SK-N-SH (cell line): ENCODE results near the gene IL18RAP. TPM values are rescaled to one million over a fixed set of nuclear protein-coding genes. Genes with fewer than 3 reads are reported as not detected.

Source experiments
- CTCF ChIA-PET: fragments of 300-600, 350-600 bp; formaldehyde crosslinking; extraction: SDS; loops from one replicate; lab custom pipeline; 2021; lab: Yijun Ruan, JAX
- POLR2A ChIA-PET: fragments of 350-600 bp; sonication (Branson Sonifier 250); formaldehyde crosslinking; extraction: SDS; loops from one replicate; lab custom pipeline; 2020; ENCODE audit warnings: antibody characterized with exemption, inconsistent platforms; lab: Yijun Ruan, JAX
- DNase-seq: peaks from one replicate; pipeline ENCODE4 v3.0.0; 2012
- H2AFZ ChIP-seq: fragments of 200-600 bp; sonication (generic); 2 replicates; pipeline ENCODE4 v1.8.1; 2016; ENCODE audit warnings: antibody characterized with exemption, mild to moderate bottlenecking, low read depth
- H3F3A ChIP-seq: fragments of 200-600 bp; sonication (generic); replicated peaks from 2 replicates; pipeline ENCODE3; 2016; ENCODE audit warnings: antibody characterized with exemption, mild to moderate bottlenecking; ENCODE audit not compliant: insufficient read depth
- H3K27ac ChIP-seq, 2 experiments: fragments of 200-500 bp in 1 of 2; fragments of 200-600 bp in 1 of 2; sonication (Bioruptor generic) in 1 of 2; sonication (generic), shearing (Covaris generic) in 1 of 2; 2 replicates each; pipeline versions ENCODE4 v1.5.1 to v1.6.1; 2014 to 2016; ENCODE audit warnings: low read depth in 2 of 2, inconsistent platforms in 1 of 2, low read length in 1 of 2, mild to moderate bottlenecking in 1 of 2, mixed read lengths in 1 of 2
- H3K27me3 ChIP-seq: fragments of 200-600 bp; sonication (generic), shearing (Covaris generic); 2 replicates; pipeline ENCODE4 v1.6.1; 2016; ENCODE audit warnings: mixed run types; ENCODE audit not compliant: insufficient read depth
- H3K36me3 ChIP-seq, 2 experiments: fragments of 200-500 bp in 1 of 2; fragments of 200-600 bp in 1 of 2; sonication (Bioruptor generic) in 1 of 2; sonication (generic) in 1 of 2; replicated peaks in 1 of 2; 2 replicates each; pipeline versions ENCODE3 to v1.5.1; 2014 to 2016; ENCODE audit warnings: low read length in 1 of 2, mild to moderate bottlenecking in 1 of 2; ENCODE audit not compliant: insufficient read depth in 2 of 2, control insufficient read depth in 1 of 2
- H3K4me1 ChIP-seq, 2 experiments: fragments of 200-500 bp in 1 of 2; fragments of 200-600 bp in 1 of 2; sonication (Bioruptor generic) in 1 of 2; sonication (generic), shearing (Covaris generic) in 1 of 2; 2 replicates each; pipeline versions ENCODE4 v1.5.1 to v1.6.1; 2014 to 2016; ENCODE audit warnings: low read depth in 1 of 2, low read length in 1 of 2, mixed run types in 1 of 2; ENCODE audit not compliant: insufficient read depth in 2 of 2, control insufficient read depth in 1 of 2
- H3K4me2 ChIP-seq: fragments of 200-600 bp; sonication (generic), shearing (Covaris generic); 2 replicates; pipeline ENCODE4 v1.6.1; 2017; ENCODE audit warnings: mixed run types
- H3K4me3 ChIP-seq, 2 experiments: fragments of 200-500 bp in 1 of 2; fragments of 200-600 bp in 1 of 2; sonication (Bioruptor generic) in 1 of 2; sonication (generic), shearing (Covaris generic) in 1 of 2; 2 replicates each; pipeline versions ENCODE4 v1.5.1 to v1.8.1; 2014 to 2016; ENCODE audit warnings: low read depth in 2 of 2, inconsistent platforms in 1 of 2, low read length in 1 of 2, mild to moderate bottlenecking in 1 of 2, mixed read lengths in 1 of 2, moderate library complexity in 1 of 2
- H3K79me2 ChIP-seq: fragments of 200-600 bp; sonication (generic); 2 replicates; pipeline ENCODE4 v1.8.1; 2017; ENCODE audit warnings: mild to moderate bottlenecking; ENCODE audit not compliant: insufficient read depth
- H3K9ac ChIP-seq: fragments of 200-600 bp; sonication (generic); 2 replicates; pipeline ENCODE4 v1.6.1; 2017; ENCODE audit warnings: mixed run types
- H3K9me2 ChIP-seq: fragments of 200-600 bp; sonication (generic); 2 replicates; pipeline ENCODE4 v1.6.1; 2017; ENCODE audit warnings: mixed run types
- H3K9me3 ChIP-seq: fragments of 200-600 bp; sonication (generic); 2 replicates; pipeline ENCODE4 v1.6.1; 2017; ENCODE audit warnings: mixed run types, mild to moderate bottlenecking, moderate library complexity
- H4K20me1 ChIP-seq: fragments of 200-600 bp; sonication (generic); 2 replicates; pipeline ENCODE4 v1.6.1; 2017; ENCODE audit warnings: mild to moderate bottlenecking, mixed run types; ENCODE audit not compliant: insufficient read depth
- CTCF ChIP-seq: fragments of 200-600 bp; sonication (generic); IDR thresholded peaks from 2 replicates; pipeline ENCODE4 v1.6.1; 2017; ENCODE audit warnings: antibody characterized with exemption, mild to moderate bottlenecking, moderate library complexity
- ELF1 ChIP-seq: IDR thresholded peaks from 2 replicates; pipeline ENCODE4 v1.4.0; 2012
- FOXJ3 ChIP-seq: sonication (generic); formaldehyde crosslinking; IDR thresholded peaks from 2 replicates; pipeline ENCODE4 v1.5.1; 2020; ENCODE audit warnings: mild to moderate bottlenecking, missing genetic modification reagents
- FOXM1 ChIP-seq: IDR thresholded peaks from 2 replicates; pipeline ENCODE4 v1.4.0; 2012; ENCODE audit warnings: low read depth, mild to moderate bottlenecking
- GABPA ChIP-seq: IDR thresholded peaks from 2 replicates; pipeline ENCODE4 v1.4.0; 2012; ENCODE audit warnings: low read depth, mild to moderate bottlenecking
- GATA2 ChIP-seq: sonication (generic); formaldehyde crosslinking; IDR thresholded peaks from 2 replicates; pipeline ENCODE4 v1.5.0; 2020; ENCODE audit warnings: mild to moderate bottlenecking, missing genetic modification reagents
- IRF3 ChIP-seq: fragments of 150-350 bp; IDR thresholded peaks from 2 replicates; pipeline ENCODE4 v1.6.1; 2016; ENCODE audit warnings: mild to moderate bottlenecking, low read depth, low read length
- JUND ChIP-seq: IDR thresholded peaks from 2 replicates; pipeline ENCODE4 v1.4.0; 2012
- NRF1 ChIP-seq: IDR thresholded peaks from 2 replicates; pipeline ENCODE4 v1.6.1; 2012; ENCODE audit warnings: low read depth, mild to moderate bottlenecking, low read length
- PBX3 ChIP-seq: IDR thresholded peaks from 2 replicates; pipeline ENCODE4; 2012
- RAD21 ChIP-seq: IDR thresholded peaks from 2 replicates; pipeline ENCODE4 v1.6.1; 2012; ENCODE audit warnings: mild to moderate bottlenecking, low read length
- REST ChIP-seq: IDR thresholded peaks from 2 replicates; pipeline ENCODE4 v1.6.1; 2012; ENCODE audit warnings: mild to moderate bottlenecking, low read depth, low read length, moderate library complexity
- RFX5 ChIP-seq: IDR thresholded peaks from 2 replicates; pipeline ENCODE4 v1.6.1; 2012; ENCODE audit warnings: mild to moderate bottlenecking, improper control_type of control experiment, low read length
- SMC3 ChIP-seq: IDR thresholded peaks from 2 replicates; pipeline ENCODE4 v1.6.1; 2012; ENCODE audit warnings: low read depth, low read length, improper control_type of control experiment
- TCF12 ChIP-seq: IDR thresholded peaks from 2 replicates; pipeline ENCODE4 v1.4.0; 2012
- TEAD4 ChIP-seq: IDR thresholded peaks from 2 replicates; pipeline ENCODE4 v1.4.0; 2012; ENCODE audit warnings: mild to moderate bottlenecking, borderline replicate concordance; ENCODE audit not compliant: insufficient read depth
- USF2 ChIP-seq: fragments of 150-350 bp; IDR thresholded peaks from 2 replicates; pipeline ENCODE4 v1.6.1; 2017; ENCODE audit warnings: antibody characterized with exemption, low read length, low read depth, borderline replicate concordance
- YY1 ChIP-seq: IDR thresholded peaks from 2 replicates; pipeline ENCODE4 v1.4.0; 2012; ENCODE audit warnings: low read depth, mild to moderate bottlenecking
- ZBTB33 ChIP-seq: IDR thresholded peaks from 2 replicates; pipeline ENCODE4 v1.4.0; 2012; ENCODE audit warnings: low read depth, borderline replicate concordance
- WGBS: methylation state at CpG from one replicate; pipeline ENCODE4 v1.1.6; 2017; ENCODE audit warnings: low lambda C conversion rate; 5-methylcytosine and 5-hydroxymethylcytosine counted together
- polyA plus RNA-seq, 3 experiments: library from polyadenylated mRNA; depleted of rRNA; stranded (reverse); fragments of >200 nt; gene quantifications; 2 replicates each; pipeline ENCODE4 v1.2.3, GENCODE V29; 2012

Gene IL18RAP
- polyA plus RNA-seq, 1 of the 3 experiments (the other 2 are of a cell fraction): not detected

- TF ChIP-seq REST: no peak
- no peak for TF ChIP-seq SMC3
- TF ChIP-seq FOXM1: no peak
Measured at GRCh38 chr2:102470168-102470567, 47.2 kb downstream of the IL18RAP start (continued).

- Histone ChIP-seq H3K4me1 (no peaks in the 10 kb centered on the region), H3K9me3 (peaks cover 9% of the 10 kb centered on the region), H3F3A (no peaks in the 10 kb centered on the region), H3K27me3 (no peaks in the 10 kb centered on the region), H4K20me1 (no peaks in the 10 kb centered on the region), H3K27ac (no peak within 1 kb of the TSS), H3K79me2 (no peaks in the 10 kb centered on the region), H3K36me3 (no peaks in the 10 kb centered on the region), H3K4me2 (no peak within 1 kb of the TSS), H3K9me2 (no peaks in the 10 kb centered on the region), H3K4me3 (peak within 1 kb of the TSS in 1 of 2 experiments; percentile 10; a peak in 1 of 4 replicates), H3K9ac (no peak within 1 kb of the TSS), H2AFZ (peak within 1 kb of the TSS; percentile 9; the same call in 1 of the 2 replicates)
- ChIA-PET POLR2A (no interaction called here), CTCF (interaction anchor here (0.6 to 3.4 kb wide), 24 partner anchors 8 to 310 kb away, joined by 3 to 26 read pairs (median 5); partner anchors contain the start of gene IL18RAP)
- 0% methylated on average over 3 of the region's 3 CpGs for WGBS
- DNase-seq: peak; percentile 34
- TF ChIP-seq SMC3 (peak; percentile 78), FOXM1 (no peak), CTCF (peak; percentile 98), NRF1 (no peak), GABPA (no peak), GATA2 (no peak), PBX3 (no peak), TCF12 (no peak), RAD21 (peak; percentile 66), TEAD4 (no peak), ELF1 (no peak), IRF3 (no peak), JUND (no peak), YY1 (no peak), ZBTB33 (no peak), USF2 (no peak), RFX5 (no peak), FOXJ3 (CRISPR knock-in tag) (no peak)
Measured at GRCh38 chr2:102473020-102473419, 50.1 kb downstream of the IL18RAP start, which contains the start of gene SLC9A4. SLC9A4 (plus strand) TSS chr2:102473226; CDS start chr2:102473760, 534 bp downstream.
